ENCODE data around the gene SUMF2.
"Not testable (repeated sequence)": the region's sequence is repeated elsewhere in the genome, so short reads cannot be mapped to it uniquely, and the experiment has no call there.

Gene SUMF2

GRCh38 chr7:56107954-56108258, 43.8 kb downstream of the SUMF2 start:
- DNase-seq = no peak

GRCh38 chr7:56110611-56111010, 46.5 kb downstream of the SUMF2 start:
- DNase-seq = no peak

GRCh38 chr7:56112244-56112643, 48.2 kb downstream of the SUMF2 start:
- DNase-seq = not testable (repeated sequence)

GRCh38 chr7:56115852-56116538, 51.9 kb downstream of the SUMF2 start, which contains the start of gene NUPR2:
NUPR2 (minus strand) TSS chr7:56116417; CDS start chr7:56116314, 103 bp downstream.
- no peak for DNase-seq

- DNase-seq = no peak
Observed at GRCh38 chr7:56121440-56121839, 57.4 kb downstream of the SUMF2 start.

- no peak for DNase-seq
Observed at GRCh38 chr7:56124981-56125380, 60.9 kb downstream of the SUMF2 start.

GRCh38 chr7:56125831-56126230, 61.7 kb downstream of the SUMF2 start:
- no peak for DNase-seq

- no peak for DNase-seq
Observed at GRCh38 chr7:56127241-56127975, 63.3 kb downstream of the SUMF2 start.
